ENCODE data around the gene RFPL3. TPM values are rescaled to one million over a fixed set of nuclear protein-coding genes. Genes with fewer than 3 reads are reported as not detected.

RFPL3 gene
- total and polyA plus RNA-seq, 9 donors: 0.06 TPM; not detected in 8

DNA sequence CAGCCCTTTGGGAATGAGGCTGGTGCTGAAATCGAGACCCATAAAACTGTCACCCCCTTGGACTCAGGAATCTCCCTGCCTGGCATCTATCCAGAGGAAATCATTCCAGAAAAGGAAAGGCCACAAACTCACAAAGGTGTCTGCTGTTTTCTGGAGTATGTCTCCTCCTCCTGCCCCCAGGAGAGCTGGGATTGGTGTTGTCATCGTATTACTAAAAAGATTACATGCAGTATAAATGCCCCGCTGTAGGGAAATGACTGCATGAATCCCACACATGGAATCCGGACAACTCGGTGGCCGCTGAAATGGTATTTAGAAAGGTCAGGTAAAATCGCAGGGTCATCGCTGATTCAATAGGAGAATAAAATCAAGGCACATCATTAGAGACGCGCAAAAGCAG, 18.9 kb upstream of the RFPL3 start:
- Histone ChIP-seq H3K27me3 (no peaks in the 10 kb centered on the region), H3K4me3 (no peak overlapping the region), H3K4me1 (ENCODE audit: insufficient read depth) (no peaks in the 10 kb centered on the region), H3K9me3 (no peaks in the 10 kb centered on the region), H3K27ac (no peak overlapping the region), H3K36me3 (no peaks in the 10 kb centered on the region)
- peak in 1 of 5 donors; percentile 1 for DNase-seq
- TF ChIP-seq POLR2A (IDR thresholded peaks at IDR 0.05) (no peak), EP300 (IDR thresholded peaks at IDR 0.05) (no peak), CTCF (IDR thresholded peaks at IDR 0.05) (no peak)
- WGBS, 3 donors: 78 to 85% (median 84%) methylated on average over 10 of the region's 10 CpGs
- intact Hi-C loops (cut with DNase I): no loop called here

GRCh38 chr22:32339190-32340012, 18.3 kb upstream of the RFPL3 start:
- H3K27ac ChIP-seq: no peak overlapping the region
- no peaks in the 10 kb centered on the region for H3K4me1 ChIP-seq (ENCODE audit: insufficient read depth)
- H3K27me3 ChIP-seq: no peaks in the 10 kb centered on the region
- no peaks in the 10 kb centered on the region for H3K36me3 ChIP-seq
- intact Hi-C loops (cut with DNase I): no loop called here
- no peak for DNase-seq
- WGBS, 3 donors: 86 to 88% (median 87%) methylated on average over 23 of the region's 23 CpGs
- H3K9me3 ChIP-seq: no peaks in the 10 kb centered on the region
- H3K4me3 ChIP-seq: no peak overlapping the region
- TF ChIP-seq EP300 (IDR thresholded peaks at IDR 0.05) (no peak), CTCF (IDR thresholded peaks at IDR 0.05) (no peak), POLR2A (IDR thresholded peaks at IDR 0.05) (no peak)

DNA sequence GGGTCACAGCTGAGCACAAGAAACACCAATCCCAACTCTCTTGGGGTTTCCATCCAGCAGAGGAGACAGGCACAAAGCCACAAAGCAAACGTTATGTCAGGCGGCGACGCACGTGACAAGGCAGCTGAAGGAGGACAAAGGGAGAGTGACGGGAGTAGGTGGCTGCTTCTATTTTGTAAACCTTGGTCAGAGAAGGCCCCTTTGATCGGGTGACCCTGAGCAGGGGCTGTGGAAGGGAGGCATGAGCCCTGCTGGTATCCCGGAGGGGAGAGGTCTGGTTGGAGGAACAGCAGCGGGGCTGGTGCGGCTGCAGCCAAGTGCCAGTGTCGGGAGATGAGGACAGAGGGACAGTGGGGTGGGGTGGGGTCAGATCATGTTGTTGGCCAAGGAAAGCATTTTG, 17.3 kb upstream of the RFPL3 start:
- TF ChIP-seq POLR2A (IDR thresholded peaks at IDR 0.05) (no peak), EP300 (IDR thresholded peaks at IDR 0.05) (no peak), CTCF (IDR thresholded peaks at IDR 0.05) (no peak)

GRCh38 chr22:32341122-32341740, 16.4 kb upstream of the RFPL3 start:
- TF ChIP-seq EP300 (IDR thresholded peaks at IDR 0.05) (no peak), POLR2A (IDR thresholded peaks at IDR 0.05) (no peak), CTCF (IDR thresholded peaks at IDR 0.05) (no peak)
- no peaks in the 10 kb centered on the region for H3K9me3 ChIP-seq
- peak in 1 of 5 donors; percentile 1 for DNase-seq
- H3K36me3 ChIP-seq: no peaks in the 10 kb centered on the region
- WGBS, 3 donors: 63 to 72% (median 69%) methylated on average over 13 of the region's 13 CpGs
- H3K27me3 ChIP-seq: no peaks in the 10 kb centered on the region
- intact Hi-C loops (cut with DNase I): no loop called here
- no peaks in the 10 kb centered on the region for H3K4me1 ChIP-seq (ENCODE audit: insufficient read depth)
- no peak overlapping the region for H3K4me3 ChIP-seq
- no peak overlapping the region for H3K27ac ChIP-seq

More for the DNA sequence above, 17.3 kb upstream of the RFPL3 start:
- no peaks in the 10 kb centered on the region for H3K9me3 ChIP-seq
- intact Hi-C loops (cut with DNase I): no loop called here
- DNase-seq: peak in 1 of 5 donors; percentile 4
- no peaks in the 10 kb centered on the region for H3K4me1 ChIP-seq (ENCODE audit: insufficient read depth)
- H3K4me3 ChIP-seq: no peak overlapping the region
- no peaks in the 10 kb centered on the region for H3K36me3 ChIP-seq
- WGBS, 3 donors: 75 to 87% (median 76%) methylated on average over 11 of the region's 11 CpGs
- H3K27me3 ChIP-seq: no peaks in the 10 kb centered on the region
- H3K27ac ChIP-seq: no peak overlapping the region
